ENCODE measurements around the gene KIF26B.

The KIF26B gene

DNA sequence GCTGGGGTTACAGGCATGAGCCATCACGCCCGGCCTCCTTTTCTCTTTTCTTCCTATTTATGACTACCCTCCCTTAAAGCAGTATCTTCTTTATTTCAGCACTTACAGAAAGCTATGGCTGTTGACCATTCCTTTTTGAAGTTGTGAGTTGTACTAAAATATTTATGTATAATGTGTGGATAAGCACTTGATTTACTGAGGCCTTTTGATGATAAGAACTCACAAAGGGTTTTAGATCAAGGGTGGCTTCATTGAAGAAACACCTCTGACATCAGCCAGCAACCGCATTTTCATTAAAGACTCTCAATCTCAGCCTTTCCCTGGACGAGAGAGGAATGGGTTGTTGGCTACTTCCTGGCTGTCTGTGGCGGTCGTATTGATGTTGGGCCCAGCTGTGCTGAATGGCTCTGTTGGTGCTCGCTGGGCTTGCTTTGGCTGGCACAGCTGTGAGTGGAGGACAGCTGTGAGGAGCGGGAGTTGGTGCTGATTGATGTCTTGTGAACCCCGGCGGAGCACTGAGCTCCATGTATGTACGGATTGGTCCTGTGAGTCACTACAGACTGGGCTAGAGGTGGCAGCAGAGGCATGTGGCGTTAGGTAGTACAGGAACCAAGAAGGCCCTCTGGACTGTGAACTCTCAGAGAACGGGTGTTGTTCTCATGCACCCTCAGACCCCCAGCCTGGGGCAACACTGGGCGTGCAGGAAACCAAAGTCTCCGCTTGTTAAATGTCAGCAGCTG, 208.8 kb downstream of the KIF26B start:
- H3K4me1 ChIP-seq (ENCODE audit: insufficient read depth, insufficient read length), result no peaks in the 10 kb centered on the region
- H3K4me3 ChIP-seq (ENCODE audit: insufficient read length, low read depth), result no peak overlapping the region
- TF ChIP-seq YY1 (IDR thresholded peaks at IDR 0.05; ENCODE audit: insufficient read depth, insufficient read length), result no peak
- TF ChIP-seq SUZ12 (IDR thresholded peaks at IDR 0.05; ENCODE audit: extremely low read depth, insufficient read depth, insufficient read length), result no peak
- H3K27me3 ChIP-seq (ENCODE audit: insufficient read depth, insufficient read length), result no peaks in the 10 kb centered on the region
- DNase-seq (ENCODE audit: low read depth, low spot score), result no peak
- H3K9me3 ChIP-seq (ENCODE audit: insufficient read depth, low read length), result peaks cover 12% of the 10 kb centered on the region; the same call in 1 of the 2 replicates
- H3K36me3 ChIP-seq (ENCODE audit: insufficient read depth, insufficient read length, low read length), result peaks cover 10% of the 10 kb centered on the region
- H3K9ac ChIP-seq (ENCODE audit: insufficient read length, low read depth), result no peak overlapping the region

DNA sequence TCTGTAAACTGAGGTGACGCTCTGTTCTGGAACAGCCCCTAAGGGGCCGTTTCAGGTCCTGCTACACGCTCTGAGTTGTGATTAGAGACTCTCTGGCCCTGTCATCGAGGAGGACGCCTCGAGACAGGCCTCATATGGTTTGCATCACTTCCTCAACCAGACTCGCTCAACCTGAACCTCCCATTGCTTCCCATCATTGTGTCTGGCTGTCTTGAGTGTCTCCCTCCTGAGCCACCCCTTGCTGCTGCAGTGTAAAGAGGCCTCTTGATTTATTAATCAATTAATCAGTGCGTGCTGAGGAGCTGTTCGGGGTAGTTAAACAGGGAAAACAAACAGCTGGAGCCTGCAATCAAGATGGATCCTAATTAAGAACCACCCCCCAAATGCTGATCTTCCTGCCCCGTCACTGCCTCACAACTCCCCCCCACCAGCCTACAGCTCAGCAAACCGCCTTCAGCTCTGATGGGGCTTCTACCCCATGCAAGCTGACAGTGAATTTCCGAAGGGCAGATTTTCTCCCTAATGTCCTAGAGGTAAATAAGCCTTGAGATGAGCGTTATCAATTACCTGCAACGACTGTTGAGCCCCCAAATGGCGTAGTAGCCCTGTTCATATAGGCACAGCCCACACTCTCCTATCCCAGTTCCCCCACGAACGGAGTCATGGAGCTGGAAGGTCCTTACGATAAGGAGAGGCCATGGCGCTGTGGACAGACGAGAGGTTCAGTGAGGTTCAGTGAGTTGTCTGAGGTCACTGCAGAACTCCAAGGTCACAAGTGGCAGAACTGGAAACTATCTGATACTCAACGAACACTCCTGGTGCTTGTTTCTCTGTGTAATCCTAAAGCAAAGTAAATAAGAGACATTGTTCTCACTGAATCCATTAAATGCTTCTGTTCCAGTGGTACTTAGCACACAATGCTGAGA, 210.6 kb downstream of the KIF26B start:
- DNase-seq (ENCODE audit: low read depth, low spot score), result no peak
- H3K9ac ChIP-seq (ENCODE audit: insufficient read length, low read depth), result no peak overlapping the region
- peaks cover 10% of the 10 kb centered on the region for H3K36me3 ChIP-seq (ENCODE audit: insufficient read depth, insufficient read length, low read length)
- H3K27me3 ChIP-seq (ENCODE audit: insufficient read depth, insufficient read length), result no peaks in the 10 kb centered on the region
- no peaks in the 10 kb centered on the region for H3K4me1 ChIP-seq (ENCODE audit: insufficient read depth, insufficient read length)
- TF ChIP-seq ZNF274 (IDR thresholded peaks at IDR 0.05; ENCODE audit: low read depth, low read length), result no peak
- no peak for TF ChIP-seq YY1 (IDR thresholded peaks at IDR 0.05; ENCODE audit: insufficient read depth, insufficient read length)
- no peak for TF ChIP-seq SUZ12 (IDR thresholded peaks at IDR 0.05; ENCODE audit: extremely low read depth, insufficient read depth, insufficient read length)
- H3K4me3 ChIP-seq (ENCODE audit: insufficient read length, low read depth), result no peak overlapping the region
- H3K9me3 ChIP-seq (ENCODE audit: insufficient read depth, low read length), result peaks cover 12% of the 10 kb centered on the region; the same call in 1 of the 2 replicates

DNA sequence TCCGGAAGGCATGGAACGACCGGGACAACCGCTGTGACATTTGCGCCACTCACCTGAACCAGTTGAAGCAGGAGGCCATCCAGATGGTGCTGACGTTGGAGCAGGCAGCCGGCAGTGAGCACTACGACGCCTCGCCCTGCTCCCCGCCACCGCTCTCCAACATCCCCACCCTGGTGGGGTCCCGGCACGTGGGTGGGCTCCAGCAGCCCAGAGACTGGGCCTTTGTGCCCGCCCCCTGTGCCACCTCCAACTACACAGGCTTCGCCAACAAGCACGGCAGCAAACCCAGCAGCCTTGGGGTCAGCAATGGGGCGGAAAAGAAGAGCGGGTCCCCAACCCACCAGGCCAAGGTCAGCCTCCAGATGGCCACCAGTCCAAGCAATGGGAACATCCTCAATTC, 212.1 kb downstream of the KIF26B start:
- DNase-seq (ENCODE audit: low read depth, low spot score), result no peak
- Histone ChIP-seq H3K9ac (ENCODE audit: insufficient read length, low read depth) (no peak overlapping the region), H3K9me3 (ENCODE audit: insufficient read depth, low read length) (peaks cover 9% of the 10 kb centered on the region; the same call in 1 of the 2 replicates), H3K4me1 (ENCODE audit: insufficient read depth, insufficient read length) (no peaks in the 10 kb centered on the region), H3K4me3 (ENCODE audit: insufficient read length, low read depth) (no peak overlapping the region), H3K27me3 (ENCODE audit: insufficient read depth, insufficient read length) (no peaks in the 10 kb centered on the region), H3K36me3 (ENCODE audit: insufficient read depth, insufficient read length, low read length) (peaks cover 10% of the 10 kb centered on the region)
- no peak for TF ChIP-seq ZNF274 (IDR thresholded peaks at IDR 0.05; ENCODE audit: low read depth, low read length)
- no peak for TF ChIP-seq YY1 (IDR thresholded peaks at IDR 0.05; ENCODE audit: insufficient read depth, insufficient read length)
- TF ChIP-seq SUZ12 (IDR thresholded peaks at IDR 0.05; ENCODE audit: extremely low read depth, insufficient read depth, insufficient read length), result no peak

DNA sequence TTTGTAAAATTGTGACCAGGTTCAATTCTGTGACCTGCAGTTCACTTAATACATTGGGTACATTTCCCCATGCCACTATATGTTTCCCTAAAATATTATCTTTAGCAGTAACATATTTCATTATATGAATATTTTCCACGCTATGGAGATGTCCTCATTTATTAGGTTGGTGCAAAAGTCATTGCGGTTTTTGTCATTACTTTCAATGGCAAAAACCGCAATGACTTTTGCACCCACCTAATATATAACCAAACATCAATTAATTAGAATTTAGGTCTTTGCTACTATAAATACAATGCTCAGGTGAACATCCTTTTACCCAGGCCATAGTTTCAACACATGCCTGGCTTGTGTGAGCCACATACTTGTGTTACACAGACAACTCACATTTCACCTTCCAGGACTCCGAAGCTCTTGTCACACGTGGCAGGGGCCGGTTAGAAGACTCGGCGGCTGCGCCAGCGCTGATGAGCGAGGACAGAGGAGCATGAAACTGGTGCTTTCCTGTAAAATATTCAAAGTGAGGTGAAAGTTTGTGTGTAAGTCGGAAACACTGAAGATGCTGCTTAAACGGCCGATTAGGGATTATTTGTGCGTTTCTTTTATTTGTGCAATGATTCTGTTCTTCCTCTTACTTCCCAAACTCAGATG, 215.5 kb downstream of the KIF26B start:
- no peak for DNase-seq (ENCODE audit: low read depth, low spot score)

DNA sequence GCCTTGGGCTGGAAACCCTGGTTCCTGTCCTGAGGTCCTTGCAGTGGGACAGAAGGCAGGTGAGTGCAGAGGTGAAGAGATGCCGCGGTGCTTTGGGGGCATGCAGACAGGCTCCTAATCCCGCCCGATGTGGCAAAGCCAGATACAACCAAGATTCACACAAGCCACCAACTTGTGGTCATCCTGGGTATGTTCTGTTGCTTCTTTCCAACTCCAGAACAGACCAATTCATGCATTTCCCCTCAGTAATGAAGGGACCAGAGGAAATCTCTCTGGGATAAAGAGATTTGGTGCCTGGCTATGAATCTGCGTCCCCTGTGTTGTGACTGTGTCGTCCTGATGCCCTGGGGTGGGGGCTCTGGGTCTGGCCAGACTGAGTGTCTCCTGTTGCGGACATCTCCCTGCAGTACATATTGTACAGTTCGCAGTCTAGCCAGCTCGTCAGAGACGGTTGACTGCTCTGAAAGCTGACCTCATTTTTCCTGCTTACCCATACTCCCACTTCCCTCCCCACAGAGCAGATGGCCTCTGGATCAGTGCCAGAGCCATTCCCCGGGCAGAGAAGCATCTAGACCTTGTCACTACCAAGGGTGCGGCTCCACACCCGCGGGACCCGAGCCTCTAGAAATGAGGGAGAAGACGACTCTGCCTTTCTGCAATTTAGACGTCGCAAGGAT, 216.3 kb downstream of the KIF26B start:
- H3K4me3 ChIP-seq (ENCODE audit: insufficient read length, low read depth), result no peak overlapping the region
- no peak overlapping the region for H3K9ac ChIP-seq (ENCODE audit: insufficient read length, low read depth)
- no peaks in the 10 kb centered on the region for H3K4me1 ChIP-seq (ENCODE audit: insufficient read depth, insufficient read length)
- H3K27me3 ChIP-seq (ENCODE audit: insufficient read depth, insufficient read length), result no peaks in the 10 kb centered on the region
- DNase-seq (ENCODE audit: low read depth, low spot score), result no peak
- peaks cover 10% of the 10 kb centered on the region for H3K36me3 ChIP-seq (ENCODE audit: insufficient read depth, insufficient read length, low read length)
- TF ChIP-seq SUZ12 (IDR thresholded peaks at IDR 0.05; ENCODE audit: extremely low read depth, insufficient read depth, insufficient read length), result no peak
- no peaks in the 10 kb centered on the region for H3K9me3 ChIP-seq (ENCODE audit: insufficient read depth, low read length)

More for the DNA sequence above, 215.5 kb downstream of the KIF26B start:
- H3K4me1 ChIP-seq (ENCODE audit: insufficient read depth, insufficient read length), result no peaks in the 10 kb centered on the region
- H3K27me3 ChIP-seq (ENCODE audit: insufficient read depth, insufficient read length), result no peaks in the 10 kb centered on the region
- H3K9me3 ChIP-seq (ENCODE audit: insufficient read depth, low read length), result no peaks in the 10 kb centered on the region
- H3K9ac ChIP-seq (ENCODE audit: insufficient read length, low read depth), result no peak overlapping the region
- no peak overlapping the region for H3K4me3 ChIP-seq (ENCODE audit: insufficient read length, low read depth)
- TF ChIP-seq ZNF274 (IDR thresholded peaks at IDR 0.05; ENCODE audit: low read depth, low read length), result no peak
- H3K36me3 ChIP-seq (ENCODE audit: insufficient read depth, insufficient read length, low read length), result peaks cover 10% of the 10 kb centered on the region

DNA sequence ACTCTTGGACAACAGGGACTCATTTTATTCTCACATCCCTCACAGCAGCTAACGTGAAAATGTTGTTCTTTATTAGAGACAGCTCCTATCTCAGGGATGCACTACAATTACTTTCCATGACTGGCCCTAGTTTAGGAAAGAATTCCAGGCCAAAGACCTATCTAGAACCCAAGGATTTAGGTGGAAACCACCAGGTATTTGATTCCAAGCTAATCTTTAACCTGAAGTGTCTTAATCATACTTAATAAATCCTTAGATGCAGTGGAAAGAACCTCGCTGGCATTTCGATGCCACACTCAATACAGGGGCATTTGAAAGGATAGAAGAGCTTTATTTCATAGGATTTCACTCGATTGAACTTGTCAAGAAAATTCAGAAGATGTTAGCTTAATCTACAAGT, 218.3 kb downstream of the KIF26B start:
- no peak for DNase-seq (ENCODE audit: low read depth, low spot score)
- Histone ChIP-seq H3K4me1 (ENCODE audit: insufficient read depth, insufficient read length) (peaks cover 4% of the 10 kb centered on the region), H3K9ac (ENCODE audit: insufficient read length, low read depth) (no peak overlapping the region), H3K36me3 (ENCODE audit: insufficient read depth, insufficient read length, low read length) (no peaks in the 10 kb centered on the region), H3K27me3 (ENCODE audit: insufficient read depth, insufficient read length) (no peaks in the 10 kb centered on the region), H3K9me3 (ENCODE audit: insufficient read depth, low read length) (no peaks in the 10 kb centered on the region), H3K4me3 (ENCODE audit: insufficient read length, low read depth) (no peak overlapping the region)
- TF ChIP-seq SUZ12 (IDR thresholded peaks at IDR 0.05; ENCODE audit: extremely low read depth, insufficient read depth, insufficient read length) (no peak), ZNF274 (IDR thresholded peaks at IDR 0.05; ENCODE audit: low read depth, low read length) (no peak), YY1 (IDR thresholded peaks at IDR 0.05; ENCODE audit: insufficient read depth, insufficient read length) (no peak)

Measured in NT2/D1 (cell line).